ENCODE results near the gene EFNA5.

The EFNA5 gene

GRCh38 chr5:107372723-107373450, 297.9 kb downstream of the EFNA5 start:
- TF ChIP-seq CTCF (conservative IDR thresholded peaks at IDR 0.05; ENCODE audit: low read length) = no peak
- no peak for DNase-seq (ENCODE audit: low read depth)
- no peak overlapping the region for H3K4me3 ChIP-seq (ENCODE audit: low read length)

- no peak for TF ChIP-seq CTCF (conservative IDR thresholded peaks at IDR 0.05; ENCODE audit: low read length)
- no peak for DNase-seq (ENCODE audit: low read depth)
- no peak overlapping the region for H3K4me3 ChIP-seq (ENCODE audit: low read length)
These were observed 300.3 kb downstream of the EFNA5 start for GRCh38 chr5:107370396-107370968.

- DNase-seq (ENCODE audit: low read depth) = no peak
- no peak for TF ChIP-seq CTCF (conservative IDR thresholded peaks at IDR 0.05; ENCODE audit: low read length)
- H3K4me3 ChIP-seq (ENCODE audit: low read length) = no peak overlapping the region
These were observed 301.1 kb downstream of the EFNA5 start for GRCh38 chr5:107369622-107370021.

- H3K4me3 ChIP-seq (ENCODE audit: low read length) = no peak overlapping the region
- DNase-seq (ENCODE audit: low read depth) = no peak
- TF ChIP-seq CTCF (conservative IDR thresholded peaks at IDR 0.05; ENCODE audit: low read length) = no peak
These were observed 302.1 kb downstream of the EFNA5 start for GRCh38 chr5:107368615-107369014.

GRCh38 chr5:107367939-107368338, 302.8 kb downstream of the EFNA5 start:
- DNase-seq (ENCODE audit: low read depth) = no peak
- no peak overlapping the region for H3K4me3 ChIP-seq (ENCODE audit: low read length)
- no peak for TF ChIP-seq CTCF (conservative IDR thresholded peaks at IDR 0.05; ENCODE audit: low read length)

- H3K4me3 ChIP-seq (ENCODE audit: low read length) = no peak overlapping the region
- TF ChIP-seq CTCF (conservative IDR thresholded peaks at IDR 0.05; ENCODE audit: low read length) = no peak
- no peak for DNase-seq (ENCODE audit: low read depth)
These were observed 303.3 kb downstream of the EFNA5 start for GRCh38 chr5:107367480-107367879.

Data from AG10803 (cell line).